Smooth muscle cell of bladder (primary cell): ENCODE measurements around the gene OR2T1. TPM values are rescaled to one million over a fixed set of nuclear protein-coding genes. Genes with fewer than 3 reads are reported as not detected.

Source experiments
- total RNA-seq: library from RNA; depleted of rRNA; stranded (reverse); fragments of >200 nt; gene quantifications from 2 replicates; pipeline ENCODE4 v1.2.3, GENCODE V29; 2014

Gene OR2T1
- not detected in 2 replicates for total RNA-seq

GRCh38 chr1:248402748-248403147, at the start of gene OR2T1:
Gene OR2T1, plus strand, starts transcription at chr1:248403048. Its CDS starts 3,100 bp downstream, at chr1:248406148.

GRCh38 chr1:248361121-248361715, 41.6 kb upstream of the OR2T1 start, which contains the start of gene OR2T4:
Gene OR2T4, plus strand, starts transcription at chr1:248361665. Its CDS starts 0 bp downstream, at chr1:248361665.

GRCh38 chr1:248375446-248375845, 27.4 kb upstream of the OR2T1 start, which contains the start of gene OR2T6:
Gene OR2T6, plus strand, starts transcription at chr1:248375746. Its CDS starts 11,863 bp downstream, at chr1:248387609.

GRCh38 chr1:248445399-248445798, 42.6 kb downstream of the OR2T1 start, which contains the start of gene OR2T2:
Gene OR2T2, plus strand, starts transcription at chr1:248445637. Its CDS starts 7,161 bp downstream, at chr1:248452798.

Other genes with a start within 250 kb of the OR2T1 start
- gene OR2M2, start 228.2 kb upstream of the OR2T1 start, total RNA-seq: not detected in 2 replicates
- not detected in 2 replicates for gene OR2M3, start 205.8 kb upstream of the OR2T1 start, total RNA-seq
- gene OR2M4, start 171.6 kb upstream of the OR2T1 start, total RNA-seq: not detected in 2 replicates
- gene OR2T33, start 125.1 kb upstream of the OR2T1 start, total RNA-seq: not detected in 2 replicates
- gene OR2T12, start 99.6 kb upstream of the OR2T1 start, total RNA-seq: not detected in 2 replicates
- gene OR2M7, start 78.5 kb upstream of the OR2T1 start, total RNA-seq: not detected in 2 replicates
- not detected in 2 replicates for gene OR14C36, start 54.3 kb upstream of the OR2T1 start, total RNA-seq
- gene OR2T4, start 41.4 kb upstream of the OR2T1 start, total RNA-seq: not detected in 2 replicates
- not detected in 2 replicates for gene OR2T6, start 27.3 kb upstream of the OR2T1 start, total RNA-seq
- not detected in 2 replicates for gene OR2T2, start 42.6 kb downstream of the OR2T1 start, total RNA-seq
- gene OR2T3, start 70.3 kb downstream of the OR2T1 start, total RNA-seq: not detected in 2 replicates
- gene OR2T5, start 85.5 kb downstream of the OR2T1 start, total RNA-seq: not detected in 2 replicates
- not detected in 2 replicates for gene OR2G6, start 105.0 kb downstream of the OR2T1 start, total RNA-seq
- gene OR2T29, start 159.7 kb downstream of the OR2T1 start, total RNA-seq: not detected in 2 replicates
- not detected in 2 replicates for gene OR2T34, start 171.7 kb downstream of the OR2T1 start, total RNA-seq
- not detected in 2 replicates for gene OR2T10, start 194.7 kb downstream of the OR2T1 start, total RNA-seq
- gene OR2T11, start 232.0 kb downstream of the OR2T1 start, total RNA-seq: not detected in 2 replicates
- gene OR2T35, start 242.2 kb downstream of the OR2T1 start, total RNA-seq: not detected in 2 replicates